H9 (cell line): Measurements from ENCODE around the gene ZDHHC9. TPM values are rescaled to one million over a fixed set of nuclear protein-coding genes. Genes with fewer than 3 reads are reported as not detected.

ENCODE experiments used
- DNase-seq: peaks from one replicate; pipeline ENCODE4 v3.0.0-alpha.2; 2017
- H2AFZ ChIP-seq: one replicate; pipeline ENCODE4 v1.6.1; 2013; ENCODE audit warnings: mild to moderate bottlenecking, low read length, control low read depth, moderate library complexity
- H2AK5ac ChIP-seq: 2 replicates; pipeline ENCODE4 v1.6.1; 2013; ENCODE audit warnings: low read length, control low read depth, mixed read lengths; ENCODE audit not compliant: insufficient read length
- H2BK120ac ChIP-seq: one replicate; pipeline ENCODE4 v1.6.1; 2013; ENCODE audit warnings: low read depth, mild to moderate bottlenecking, low read length, control low read depth, inconsistent platforms; ENCODE audit not compliant: poor library complexity, severe bottlenecking
- H2BK12ac ChIP-seq: 2 replicates; pipeline ENCODE4 v1.6.1; 2013; ENCODE audit warnings: low read length, control low read depth, mixed read lengths, low read depth; ENCODE audit not compliant: insufficient read length
- H2BK15ac ChIP-seq: 2 replicates; pipeline ENCODE4 v1.6.1; 2013; ENCODE audit warnings: low read depth, low read length, control low read depth
- H2BK20ac ChIP-seq: one replicate; pipeline ENCODE4 v1.6.1; 2013; ENCODE audit warnings: low read depth, mild to moderate bottlenecking, low read length, control low read depth, inconsistent platforms; ENCODE audit not compliant: poor library complexity, severe bottlenecking
- H2BK5ac ChIP-seq: 2 replicates; pipeline ENCODE4 v1.6.1; 2013; ENCODE audit warnings: low read length, control low read depth, mixed read lengths; ENCODE audit not compliant: insufficient read length
- H3K14ac ChIP-seq: 2 replicates; pipeline ENCODE4 v1.6.1; 2013; ENCODE audit warnings: low read length, control low read depth; ENCODE audit not compliant: insufficient read depth
- H3K18ac ChIP-seq: 2 replicates; pipeline ENCODE4 v1.6.1; 2013; ENCODE audit warnings: low read depth, mild to moderate bottlenecking, mixed read lengths, low read length, control low read depth; ENCODE audit not compliant: insufficient read length
- H3K23ac ChIP-seq: 2 replicates; pipeline ENCODE4 v1.6.1; 2013; ENCODE audit warnings: low read length, control low read depth, mixed read lengths, low read depth; ENCODE audit not compliant: insufficient read length
- H3K23me2 ChIP-seq: 2 replicates; pipeline ENCODE4 v1.6.1; 2013; ENCODE audit warnings: low read depth, mild to moderate bottlenecking, mixed read lengths, low read length, control low read depth; ENCODE audit not compliant: insufficient read length, poor library complexity, severe bottlenecking
- H3K27ac ChIP-seq: 2 replicates; pipeline ENCODE4 v1.5.1; 2013; ENCODE audit warnings: low read length, control low read depth, mixed read lengths, low read depth; ENCODE audit not compliant: insufficient read length
- H3K27me3 ChIP-seq: 2 replicates; pipeline ENCODE4 v1.6.1; 2013; ENCODE audit warnings: low read length, control low read depth, inconsistent platforms; ENCODE audit not compliant: insufficient read depth
- H3K4ac ChIP-seq: 2 replicates; pipeline ENCODE4 v1.6.1; 2013; ENCODE audit warnings: low read depth, mild to moderate bottlenecking, control low read depth, inconsistent platforms, low read length, moderate library complexity
- H3K4me1 ChIP-seq: 2 replicates; pipeline ENCODE4 v1.6.1; 2013; ENCODE audit warnings: low read length, control low read depth, inconsistent platforms; ENCODE audit not compliant: insufficient read depth
- H3K4me2 ChIP-seq: 2 replicates; pipeline ENCODE4 v1.6.1; 2013; ENCODE audit warnings: low read length, control low read depth, mixed read lengths; ENCODE audit not compliant: insufficient read length, insufficient read depth
- H3K56ac ChIP-seq: 2 replicates; pipeline ENCODE4 v1.6.1; 2013; ENCODE audit warnings: low read depth, mild to moderate bottlenecking, mixed read lengths, low read length, control low read depth; ENCODE audit not compliant: insufficient read length
- H3K79me1 ChIP-seq: 2 replicates; pipeline ENCODE4 v1.6.1; 2013; ENCODE audit warnings: low read depth, mild to moderate bottlenecking, moderate library complexity, low read length, control low read depth, inconsistent platforms; ENCODE audit not compliant: insufficient read depth, poor library complexity, severe bottlenecking
- H3K79me2 ChIP-seq: 2 replicates; pipeline ENCODE4 v1.6.1; 2013; ENCODE audit warnings: low read length, control low read depth, inconsistent platforms; ENCODE audit not compliant: insufficient read depth
- H3K9ac ChIP-seq: 2 replicates; pipeline ENCODE4 v1.6.1; 2013; ENCODE audit warnings: low read length, control low read depth, mixed read lengths; ENCODE audit not compliant: insufficient read length; ENCODE audit errors: extremely low read depth
- H3K9me3 ChIP-seq: one replicate; pipeline ENCODE4 v1.6.1; 2013; ENCODE audit warnings: low read depth, low read length, inconsistent platforms; ENCODE audit not compliant: control insufficient read depth
- H3T11ph ChIP-seq: one replicate; pipeline ENCODE4 v1.6.1; 2013; ENCODE audit warnings: mild to moderate bottlenecking, low read length, control low read depth, inconsistent platforms
- H4K20me1 ChIP-seq: one replicate; pipeline ENCODE4 v1.6.1; 2013; ENCODE audit not compliant: control insufficient read depth, insufficient read length, insufficient read depth
- H4K5ac ChIP-seq: 2 replicates; pipeline ENCODE4 v1.6.1; 2013; ENCODE audit warnings: low read depth, mild to moderate bottlenecking, mixed read lengths, low read length, control low read depth; ENCODE audit not compliant: insufficient read length
- H4K8ac ChIP-seq: replicated peaks from 2 replicates; pipeline ENCODE4 v1.6.1; 2013; ENCODE audit warnings: low read length, control low read depth, mixed read lengths, low read depth; ENCODE audit not compliant: insufficient read length
- H4K91ac ChIP-seq: 2 replicates; pipeline ENCODE4 v1.6.1; 2013; ENCODE audit warnings: low read depth, mild to moderate bottlenecking, moderate library complexity, mixed read lengths, low read length, control low read depth; ENCODE audit not compliant: insufficient read length
- H3K27ac Mint-ChIP-seq, 3 experiments: 2 replicates in 2 of 3; 3 replicates in 1 of 3; pipeline ENCODE4 v1.8.0; 2020 to 2021; ENCODE audit warnings: mixed read lengths in 3 of 3, mild to moderate bottlenecking in 1 of 3, moderate library complexity in 1 of 3
- H3K27me3 Mint-ChIP-seq: 2 replicates; pipeline ENCODE4 v1.8.0; 2021; ENCODE audit warnings: low read depth, mild to moderate bottlenecking, moderate library complexity, mixed read lengths
- H3K36me3 Mint-ChIP-seq, 3 experiments: 2 replicates in 2 of 3; 3 replicates in 1 of 3; pipeline ENCODE4 v1.8.0; 2020 to 2021; ENCODE audit warnings: low read depth in 3 of 3, mixed read lengths in 3 of 3; ENCODE audit not compliant: insufficient read depth in 1 of 3
- H3K4me1 Mint-ChIP-seq, 2 experiments: 2 replicates each; pipeline ENCODE4 v1.8.0; 2020; ENCODE audit warnings: mixed read lengths in 2 of 2
- H3K4me3 Mint-ChIP-seq, 2 experiments: 2 replicates in 1 of 2; 3 replicates in 1 of 2; pipeline ENCODE4 v1.8.0; 2020 to 2021; ENCODE audit warnings: mild to moderate bottlenecking in 2 of 2, mixed read lengths in 2 of 2, moderate library complexity in 1 of 2
- H3K9me3 Mint-ChIP-seq, 2 experiments: 2 replicates in 1 of 2; 3 replicates in 1 of 2; pipeline ENCODE4 v1.8.0; 2020; ENCODE audit warnings: mild to moderate bottlenecking in 2 of 2, mixed read lengths in 2 of 2, moderate library complexity in 1 of 2
- CTCF ChIP-seq: fragments of 200-600 bp; sonication (generic); conservative IDR thresholded peaks from 3 replicates; pipeline ENCODE4 v1.8.0; 2021; ENCODE audit warnings: antibody characterized with exemption, mild to moderate bottlenecking
- WGBS: extraction: QIAGEN DNeasy Blood & Tissue Kit; methylation state at CpG from one replicate; pipeline ENCODE4 v1.1.7; 2013; ENCODE audit warnings: missing lambda C conversion rate, low lambda C conversion rate, mixed read lengths; ENCODE audit not compliant: insufficient read length; ENCODE audit errors: extremely low coverage; 5-methylcytosine and 5-hydroxymethylcytosine counted together
- total RNA-seq: library from RNA; stranded (reverse); gene quantifications from 2 replicates; pipeline ENCODE4 v1.2.1, GENCODE V29; 2021

ZDHHC9 gene
- total RNA-seq, 1 experiment from 2014 or later: 21.0 TPM

- Histone ChIP-seq H4K5ac (no peak overlapping the region), H3K4me1 (no peaks in the 10 kb centered on the region), H4K20me1 (no peaks in the 10 kb centered on the region), H3K4me2 (no peak overlapping the region), H3K56ac (no peak overlapping the region), H2BK15ac (no peak overlapping the region), H4K91ac (no peak overlapping the region), H2BK5ac (no peak overlapping the region), H3K27me3 (no peaks in the 10 kb centered on the region), H3K14ac (no peak overlapping the region), H2BK120ac (no peak overlapping the region), H3K79me2 (no peaks in the 10 kb centered on the region), H3K23ac (no peak overlapping the region), H2BK12ac (no peak overlapping the region), H2AK5ac (no peak overlapping the region), H3T11ph (no peak overlapping the region), H3K23me2 (peaks cover 3% of the 10 kb centered on the region), H4K8ac (no peak overlapping the region), H3K27ac (no peak overlapping the region), H3K18ac (no peak overlapping the region), H3K79me1 (no peaks in the 10 kb centered on the region), H2AFZ (no peak overlapping the region), H3K9ac (no peak overlapping the region), H2BK20ac (no peak overlapping the region), H3K4ac (no peak overlapping the region), H3K9me3 (peaks cover 8% of the 10 kb centered on the region)
- Mint-ChIP-seq H3K36me3 (peaks cover 5 to 17% (median 7%) of the 10 kb centered on the region in 3 experiments), H3K4me1 (peaks cover 8 to 9% of the 10 kb centered on the region in 2 experiments), H3K27ac (no peak overlapping the region), H3K27me3 (peaks cover 4% of the 10 kb centered on the region), H3K9me3 (peaks cover 3 to 71% of the 10 kb centered on the region in 2 experiments), H3K4me3 (no peak overlapping the region)
- WGBS: no CpG with 5 or more reads among the region's 4 CpGs
- TF ChIP-seq CTCF: no peak
- no peak for DNase-seq
These were observed 2.0 kb upstream of the ZDHHC9 start for GRCh38 chrX:129845616-129846190.
